Superior temporal gyrus (tissue), 1 donor: ENCODE data around the gene ZBTB7C.

Source experiments
- DNase-seq: peaks from one replicate; pipeline ENCODE4 v3.0.0-alpha.2; 2016; ENCODE audit errors: extremely low spot score

The ZBTB7C gene

GRCh38 chr18:48037481-48038271 is 371.5 kb downstream of the ZBTB7C start:
- DNase-seq, result no peak

- DNase-seq, result no peak
Observed at GRCh38 chr18:48036641-48037421, 372.4 kb downstream of the ZBTB7C start.

GRCh38 chr18:48036226-48036625 is 373.0 kb downstream of the ZBTB7C start:
- DNase-seq, result no peak

- no peak for DNase-seq
Observed at GRCh38 chr18:48035556-48035860, 373.7 kb downstream of the ZBTB7C start.

GRCh38 chr18:48034651-48035555 is 374.3 kb downstream of the ZBTB7C start:
- DNase-seq, result no peak

- no peak for DNase-seq
Observed at GRCh38 chr18:48033790-48034650, 375.2 kb downstream of the ZBTB7C start.

GRCh38 chr18:48032876-48033789 is 376.1 kb downstream of the ZBTB7C start:
- no peak for DNase-seq

GRCh38 chr18:48031641-48032040 is 377.5 kb downstream of the ZBTB7C start:
- DNase-seq, result no peak

GRCh38 chr18:48030616-48031480 is 378.3 kb downstream of the ZBTB7C start:
- peak; percentile 77 for DNase-seq

- DNase-seq, result no peak
Observed at GRCh38 chr18:48029296-48029986, 379.7 kb downstream of the ZBTB7C start.

- DNase-seq, result no peak
Observed at GRCh38 chr18:48028696-48029095, 380.5 kb downstream of the ZBTB7C start.

GRCh38 chr18:48028081-48028480 is 381.1 kb downstream of the ZBTB7C start:
- DNase-seq, result no peak

GRCh38 chr18:48027401-48027963 is 381.7 kb downstream of the ZBTB7C start:
- DNase-seq, result no peak

- no peak for DNase-seq
Observed at GRCh38 chr18:48026216-48026615, 383.0 kb downstream of the ZBTB7C start.

- no peak for DNase-seq
Observed at GRCh38 chr18:48024881-48025660, 384.1 kb downstream of the ZBTB7C start.

- no peak for DNase-seq
Observed at GRCh38 chr18:48024009-48024512, 385.1 kb downstream of the ZBTB7C start.

GRCh38 chr18:48023334-48024008 is 385.7 kb downstream of the ZBTB7C start:
- peak; percentile 32 for DNase-seq
